ENCODE results near the gene ELP5.

Gene ELP5

DNA sequence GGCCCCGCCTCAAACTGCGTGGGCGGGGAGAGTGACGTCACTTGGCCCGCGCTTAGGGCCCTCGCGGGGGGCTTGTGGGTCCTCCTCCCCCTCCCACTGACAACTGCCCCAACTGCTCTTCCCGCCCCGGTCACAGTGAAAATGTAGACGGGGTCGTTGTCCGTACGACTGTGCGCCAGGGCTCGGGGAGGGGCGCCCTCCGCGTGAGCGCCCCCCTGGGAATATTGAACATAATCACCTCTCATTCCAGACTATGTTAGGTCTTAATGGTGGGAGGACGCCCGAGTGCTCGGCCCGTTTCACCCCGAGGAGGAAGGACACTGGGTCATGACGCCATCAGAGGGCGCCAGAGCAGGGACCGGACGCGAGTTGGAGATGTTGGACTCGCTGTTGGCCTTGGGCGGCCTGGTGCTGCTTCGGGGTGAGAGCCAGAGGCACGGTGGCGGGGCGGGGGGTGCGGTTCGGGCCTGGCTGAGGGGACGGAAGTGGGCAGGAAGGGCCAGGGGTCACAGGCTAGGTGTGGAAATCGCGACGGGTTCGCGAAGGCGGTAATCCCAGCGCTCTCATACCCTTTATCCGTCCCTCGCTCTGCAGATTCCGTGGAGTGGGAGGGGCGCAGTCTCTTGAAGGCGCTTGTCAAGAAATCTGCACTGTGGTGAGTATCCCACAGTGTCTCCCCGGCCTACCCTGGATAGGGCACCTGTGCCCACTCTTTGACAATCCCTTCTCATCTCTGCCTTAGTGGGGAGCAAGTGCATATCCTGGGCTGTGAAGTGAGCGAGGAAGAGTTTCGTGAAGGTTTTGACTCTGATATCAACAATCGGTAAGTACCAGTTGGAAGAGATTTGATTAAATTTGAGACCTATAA, at the start of gene ELP5 (continued):
- TF ChIP-seq, protein P1, sequence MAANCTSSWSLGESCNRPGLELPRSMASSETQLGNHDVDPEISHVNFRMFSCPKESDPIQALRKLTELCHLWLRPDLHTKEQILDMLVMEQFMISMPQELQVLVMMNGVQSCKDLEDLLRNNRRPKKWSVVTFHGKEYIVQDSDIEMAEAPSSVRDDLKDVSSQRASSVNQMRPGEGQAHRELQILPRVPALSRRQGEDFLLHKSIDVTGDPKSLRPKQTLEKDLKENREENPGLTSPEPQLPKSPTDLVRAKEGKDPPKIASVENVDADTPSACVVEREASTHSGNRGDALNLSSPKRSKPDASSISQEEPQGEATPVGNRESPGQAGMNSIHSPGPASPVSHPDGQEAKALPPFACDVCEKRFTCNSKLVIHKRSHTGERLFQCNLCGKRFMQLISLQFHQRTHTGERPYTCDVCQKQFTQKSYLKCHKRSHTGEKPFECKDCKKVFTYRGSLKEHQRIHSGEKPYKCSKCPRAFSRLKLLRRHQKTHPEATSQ (tag by site-specific recombination; IDR thresholded peaks at IDR 0.05), result peak; percentile 78
- TF ChIP-seq ZNF394 (tag by site-specific recombination; IDR thresholded peaks at IDR 0.05; ENCODE audit: borderline replicate concordance) (peak; percentile 55; the same call in 1 of the 2 replicates), GFI1B (tag by site-specific recombination; IDR thresholded peaks at IDR 0.05) (no peak), BCL11A (tag by site-specific recombination; IDR thresholded peaks at IDR 0.05; ENCODE audit: low read depth) (peak; percentile 75; the same call in 1 of the 2 replicates), ZBTB21 (tag by site-specific recombination; IDR thresholded peaks at IDR 0.05) (peak; percentile 94), ZNF837 (tag by site-specific recombination; IDR thresholded peaks at IDR 0.05) (no peak), ZNF239 (tag by site-specific recombination; IDR thresholded peaks at IDR 0.05) (no peak), ZNF184 (tag by site-specific recombination; IDR thresholded peaks at IDR 0.05) (0 out of 2 replicates have a peak, but pooled peaks have one; percentile 26), KLF9 (tag by site-specific recombination; IDR thresholded peaks at IDR 0.05; ENCODE audit: low read depth) (peak; percentile 85)
- TF ChIP-seq, protein P2, sequence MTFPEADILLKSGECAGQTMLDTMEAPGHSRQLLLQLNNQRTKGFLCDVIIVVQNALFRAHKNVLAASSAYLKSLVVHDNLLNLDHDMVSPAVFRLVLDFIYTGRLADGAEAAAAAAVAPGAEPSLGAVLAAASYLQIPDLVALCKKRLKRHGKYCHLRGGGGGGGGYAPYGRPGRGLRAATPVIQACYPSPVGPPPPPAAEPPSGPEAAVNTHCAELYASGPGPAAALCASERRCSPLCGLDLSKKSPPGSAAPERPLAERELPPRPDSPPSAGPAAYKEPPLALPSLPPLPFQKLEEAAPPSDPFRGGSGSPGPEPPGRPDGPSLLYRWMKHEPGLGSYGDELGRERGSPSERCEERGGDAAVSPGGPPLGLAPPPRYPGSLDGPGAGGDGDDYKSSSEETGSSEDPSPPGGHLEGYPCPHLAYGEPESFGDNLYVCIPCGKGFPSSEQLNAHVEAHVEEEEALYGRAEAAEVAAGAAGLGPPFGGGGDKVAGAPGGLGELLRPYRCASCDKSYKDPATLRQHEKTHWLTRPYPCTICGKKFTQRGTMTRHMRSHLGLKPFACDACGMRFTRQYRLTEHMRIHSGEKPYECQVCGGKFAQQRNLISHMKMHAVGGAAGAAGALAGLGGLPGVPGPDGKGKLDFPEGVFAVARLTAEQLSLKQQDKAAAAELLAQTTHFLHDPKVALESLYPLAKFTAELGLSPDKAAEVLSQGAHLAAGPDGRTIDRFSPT (tag by site-specific recombination; IDR thresholded peaks at IDR 0.05), result peak; percentile 51; the same call in 1 of the 2 replicates
- TF ChIP-seq, protein P3, sequence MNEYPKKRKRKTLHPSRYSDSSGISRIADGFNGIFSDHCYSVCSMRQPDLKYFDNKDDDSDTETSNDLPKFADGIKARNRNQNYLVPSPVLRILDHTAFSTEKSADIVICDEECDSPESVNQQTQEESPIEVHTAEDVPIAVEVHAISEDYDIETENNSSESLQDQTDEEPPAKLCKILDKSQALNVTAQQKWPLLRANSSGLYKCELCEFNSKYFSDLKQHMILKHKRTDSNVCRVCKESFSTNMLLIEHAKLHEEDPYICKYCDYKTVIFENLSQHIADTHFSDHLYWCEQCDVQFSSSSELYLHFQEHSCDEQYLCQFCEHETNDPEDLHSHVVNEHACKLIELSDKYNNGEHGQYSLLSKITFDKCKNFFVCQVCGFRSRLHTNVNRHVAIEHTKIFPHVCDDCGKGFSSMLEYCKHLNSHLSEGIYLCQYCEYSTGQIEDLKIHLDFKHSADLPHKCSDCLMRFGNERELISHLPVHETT (tag by site-specific recombination; IDR thresholded peaks at IDR 0.05), result peak; percentile 90
- TF ChIP-seq, protein P4, sequence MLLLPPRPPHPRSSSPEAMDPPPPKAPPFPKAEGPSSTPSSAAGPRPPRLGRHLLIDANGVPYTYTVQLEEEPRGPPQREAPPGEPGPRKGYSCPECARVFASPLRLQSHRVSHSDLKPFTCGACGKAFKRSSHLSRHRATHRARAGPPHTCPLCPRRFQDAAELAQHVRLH (tag by site-specific recombination; IDR thresholded peaks at IDR 0.05), result 0 out of 2 replicates have a peak, but pooled peaks have one; percentile 56

DNA sequence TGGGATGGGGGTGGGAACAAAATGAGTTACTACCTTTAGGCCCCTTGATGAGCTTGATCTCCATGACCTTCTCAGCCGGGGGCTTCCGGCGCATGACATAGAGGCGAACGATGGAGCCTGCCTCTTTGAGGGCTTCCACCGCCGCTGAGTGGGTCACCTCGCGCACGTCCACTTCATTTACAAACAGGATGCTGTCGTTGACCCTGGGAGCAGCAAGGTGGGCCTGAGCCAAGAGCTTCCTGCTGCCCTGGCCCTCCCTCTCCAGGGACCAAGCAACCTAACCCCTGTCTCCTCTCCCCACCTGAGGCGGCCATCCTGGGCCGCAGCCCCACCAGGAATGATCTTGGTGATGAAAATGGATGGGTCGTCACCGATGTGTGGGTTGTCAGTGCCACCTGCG, 48.6 kb upstream of the ELP5 start:
- CTCF ChIA-PET, result interaction anchor here (0.6 to 1.3 kb wide), 2 partner anchors 66 to 158 kb away, joined by 3 to 4 read pairs; no protein-coding TSS in a partner anchor
- TF ChIP-seq ZNF555 (tag by site-specific recombination; conservative IDR thresholded peaks at IDR 0.05) (no peak), ZNF184 (tag by site-specific recombination; IDR thresholded peaks at IDR 0.05) (no peak), ZNF37A (tag by site-specific recombination; IDR thresholded peaks at IDR 0.05) (no peak), ZNF146 (tag by site-specific recombination; IDR thresholded peaks at IDR 0.05) (no peak), ZNF610 (tag by site-specific recombination; IDR thresholded peaks at IDR 0.05; ENCODE audit: borderline replicate concordance) (no peak), ZNF350 (tag by site-specific recombination; IDR thresholded peaks at IDR 0.05) (no peak), KLF7 (tag by site-specific recombination; IDR thresholded peaks at IDR 0.05; ENCODE audit: borderline replicate concordance) (no peak), ZNF677 (tag by site-specific recombination; IDR thresholded peaks at IDR 0.05) (no peak), ZNF600 (tag by site-specific recombination; IDR thresholded peaks at IDR 0.05) (no peak)
- TF ChIP-seq, protein P5, sequence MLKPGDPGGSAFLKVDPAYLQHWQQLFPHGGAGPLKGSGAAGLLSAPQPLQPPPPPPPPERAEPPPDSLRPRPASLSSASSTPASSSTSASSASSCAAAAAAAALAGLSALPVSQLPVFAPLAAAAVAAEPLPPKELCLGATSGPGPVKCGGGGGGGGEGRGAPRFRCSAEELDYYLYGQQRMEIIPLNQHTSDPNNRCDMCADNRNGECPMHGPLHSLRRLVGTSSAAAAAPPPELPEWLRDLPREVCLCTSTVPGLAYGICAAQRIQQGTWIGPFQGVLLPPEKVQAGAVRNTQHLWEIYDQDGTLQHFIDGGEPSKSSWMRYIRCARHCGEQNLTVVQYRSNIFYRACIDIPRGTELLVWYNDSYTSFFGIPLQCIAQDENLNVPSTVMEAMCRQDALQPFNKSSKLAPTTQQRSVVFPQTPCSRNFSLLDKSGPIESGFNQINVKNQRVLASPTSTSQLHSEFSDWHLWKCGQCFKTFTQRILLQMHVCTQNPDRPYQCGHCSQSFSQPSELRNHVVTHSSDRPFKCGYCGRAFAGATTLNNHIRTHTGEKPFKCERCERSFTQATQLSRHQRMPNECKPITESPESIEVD (tag by site-specific recombination; IDR thresholded peaks at IDR 0.05), result no peak
- TF ChIP-seq, protein P6, sequence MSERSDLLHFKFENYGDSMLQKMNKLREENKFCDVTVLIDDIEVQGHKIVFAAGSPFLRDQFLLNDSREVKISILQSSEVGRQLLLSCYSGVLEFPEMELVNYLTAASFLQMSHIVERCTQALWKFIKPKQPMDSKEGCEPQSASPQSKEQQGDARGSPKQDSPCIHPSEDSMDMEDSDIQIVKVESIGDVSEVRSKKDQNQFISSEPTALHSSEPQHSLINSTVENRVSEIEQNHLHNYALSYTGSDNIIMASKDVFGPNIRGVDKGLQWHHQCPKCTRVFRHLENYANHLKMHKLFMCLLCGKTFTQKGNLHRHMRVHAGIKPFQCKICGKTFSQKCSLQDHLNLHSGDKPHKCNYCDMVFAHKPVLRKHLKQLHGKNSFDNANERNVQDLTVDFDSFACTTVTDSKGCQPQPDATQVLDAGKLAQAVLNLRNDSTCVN (tag by site-specific recombination; optimal IDR thresholded peaks at IDR 0.05), result no peak
- TF ChIP-seq, protein P7, sequence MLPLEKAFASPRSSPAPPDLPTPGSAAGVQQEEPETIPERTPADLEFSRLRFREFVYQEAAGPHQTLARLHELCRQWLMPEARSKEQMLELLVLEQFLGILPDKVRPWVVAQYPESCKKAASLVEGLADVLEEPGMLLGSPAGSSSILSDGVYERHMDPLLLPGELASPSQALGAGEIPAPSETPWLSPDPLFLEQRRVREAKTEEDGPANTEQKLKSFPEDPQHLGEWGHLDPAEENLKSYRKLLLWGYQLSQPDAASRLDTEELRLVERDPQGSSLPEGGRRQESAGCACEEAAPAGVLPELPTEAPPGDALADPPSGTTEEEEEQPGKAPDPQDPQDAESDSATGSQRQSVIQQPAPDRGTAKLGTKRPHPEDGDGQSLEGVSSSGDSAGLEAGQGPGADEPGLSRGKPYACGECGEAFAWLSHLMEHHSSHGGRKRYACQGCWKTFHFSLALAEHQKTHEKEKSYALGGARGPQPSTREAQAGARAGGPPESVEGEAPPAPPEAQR (tag by site-specific recombination; IDR thresholded peaks at IDR 0.05), result no peak
- peaks cover 14 to 31% of the 10 kb centered on the region in 2 experiments for H3K36me3 ChIP-seq (ENCODE audit: control insufficient read depth in 2 of 2, insufficient read depth in 1 of 2, low read length in 2 of 2)
- POLR2A ChIA-PET, result no interaction called here
- H3K4me3 ChIP-seq (ENCODE audit: low read depth, low read length), result no peak overlapping the region
- H3K9me3 ChIP-seq (ENCODE audit: control insufficient read depth, insufficient read depth, low read depth, low read length), result no peaks in the 10 kb centered on the region
- no peak overlapping the region for H3K27ac ChIP-seq (ENCODE audit: extremely low read depth, low read depth, low read length)
- peaks cover 3% of the 10 kb centered on the region; the same call in 1 of the 2 replicates for H3K4me1 ChIP-seq (ENCODE audit: control insufficient read depth, insufficient read depth, low read length)
